Calu3 (cell line): Measurements from ENCODE around the gene MR1. TPM values are rescaled to one million over a fixed set of nuclear protein-coding genes. Genes with fewer than 3 reads are reported as not detected.

Experiments used
- BruUV-seq: library from RNA; stranded (reverse); fragments of 400-500 nt; replicated peaks from 2 replicates; lab custom pipeline; 2021; lab: Mats Ljungman, UMichigan
- CTCF ChIA-PET: fragments of 300-600 bp; sonication (Branson Sonifier 250); formaldehyde crosslinking; loops from one replicate; lab custom pipeline; 2022; ENCODE audit warnings: antibody characterized with exemption; lab: Charles Lee
- DNase-seq: peaks from one replicate; pipeline ENCODE4 v3.0.0; 2022
- H3K27ac Mint-ChIP-seq: one replicate; pipeline ENCODE4 v1.8.0; 2022; ENCODE audit warnings: mixed read lengths; ENCODE audit not compliant: unreplicated experiment
- H3K27me3 Mint-ChIP-seq: one replicate; pipeline ENCODE4 v1.8.0; 2022; ENCODE audit warnings: mixed read lengths; ENCODE audit not compliant: unreplicated experiment
- H3K36me3 Mint-ChIP-seq: one replicate; pipeline ENCODE4 v1.8.0; 2022; ENCODE audit warnings: mild to moderate bottlenecking, moderate library complexity, mixed read lengths; ENCODE audit not compliant: insufficient read depth, unreplicated experiment
- H3K4me1 Mint-ChIP-seq: one replicate; pipeline ENCODE4 v1.8.0; 2022; ENCODE audit warnings: mild to moderate bottlenecking, low read depth, mixed read lengths; ENCODE audit not compliant: unreplicated experiment
- H3K4me3 Mint-ChIP-seq: one replicate; pipeline ENCODE4 v1.8.0; 2022; ENCODE audit warnings: mild to moderate bottlenecking, low read depth, moderate library complexity, mixed read lengths; ENCODE audit not compliant: unreplicated experiment
- H3K9me3 Mint-ChIP-seq: one replicate; pipeline ENCODE4 v1.8.0; 2022; ENCODE audit warnings: low read depth, mixed read lengths; ENCODE audit not compliant: unreplicated experiment
- intact Hi-C: fragments of 100-400 bp; cut with micrococcal nuclease; formaldehyde crosslinking; loops from one replicate; pipeline ENCODE4 v1.10.0; 2022; ENCODE audit not compliant: unreplicated experiment
- total RNA-seq: library from RNA; stranded (reverse); gene quantifications from 2 replicates; pipeline ENCODE4 v1.2.3, GENCODE V29; 2022
- TF ChIP-seq, protein P1 (sequence below): fragments of 200-600 bp; IDR thresholded peaks from one replicate; pipeline ENCODE4 v1.8.0; 2022; ENCODE audit warnings: antibody characterized with exemption; ENCODE audit not compliant: unreplicated experiment

The MR1 gene
- total RNA-seq, 1 experiment from 2014 or later = 10.0 TPM

DNA sequence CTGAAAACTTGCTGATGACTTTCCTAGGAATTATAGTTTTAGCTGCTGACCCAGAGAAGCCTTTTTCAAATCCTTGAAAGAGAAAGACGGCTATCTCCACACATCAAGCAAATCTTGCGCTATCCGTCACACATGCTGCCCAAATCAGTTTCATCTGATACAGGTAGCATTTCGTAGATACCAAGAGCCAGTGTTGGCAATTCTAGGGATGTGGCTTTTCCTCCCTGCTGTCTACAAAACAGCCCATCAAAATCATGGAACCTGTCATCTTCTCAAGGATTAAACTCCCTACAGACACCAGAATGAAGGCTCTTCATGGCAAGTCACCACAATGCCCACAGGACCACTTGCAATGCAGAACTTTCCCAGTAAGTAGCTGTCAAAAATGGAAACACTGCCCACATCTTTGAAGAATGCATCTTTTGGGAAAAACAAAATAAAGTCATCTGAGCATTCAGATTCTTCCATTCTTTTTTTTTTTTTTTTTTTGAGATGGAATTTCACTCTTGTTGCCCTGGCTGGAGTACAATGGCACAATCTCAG is 21.5 kb upstream of the MR1 start:
- no peaks in the 10 kb centered on the region for H3K9me3 Mint-ChIP-seq

DNA sequence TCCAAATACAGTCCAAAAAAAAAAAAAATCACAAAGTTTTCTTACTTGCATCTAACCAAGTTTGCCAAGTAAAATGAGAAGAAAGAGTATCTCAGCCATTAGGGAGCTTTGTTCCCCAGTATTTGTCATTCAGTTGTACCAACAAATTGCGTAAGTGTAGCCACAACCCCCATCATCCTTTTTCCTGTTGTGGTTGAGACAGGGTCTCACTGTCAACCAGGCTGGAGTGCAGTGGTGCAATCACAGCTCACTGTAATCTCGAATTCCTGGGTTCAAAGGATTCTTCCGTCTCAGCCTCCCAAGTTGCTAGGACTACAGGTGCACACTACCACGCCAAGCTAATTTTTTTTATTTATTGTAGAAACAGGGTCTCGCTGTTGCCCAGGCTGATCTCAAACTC is 20.6 kb upstream of the MR1 start:
- Mint-ChIP-seq H3K4me1 (no peaks in the 10 kb centered on the region), H3K27me3 (no peaks in the 10 kb centered on the region), H3K4me3 (no peak overlapping the region), H3K27ac (no peak overlapping the region), H3K9me3 (no peaks in the 10 kb centered on the region), H3K36me3 (no peaks in the 10 kb centered on the region)
- CTCF ChIA-PET = no interaction called here
- intact Hi-C loops = no loop called here
- no TSS peak for BruUV-seq
- DNase-seq = no peak
- TF ChIP-seq, protein P1, sequence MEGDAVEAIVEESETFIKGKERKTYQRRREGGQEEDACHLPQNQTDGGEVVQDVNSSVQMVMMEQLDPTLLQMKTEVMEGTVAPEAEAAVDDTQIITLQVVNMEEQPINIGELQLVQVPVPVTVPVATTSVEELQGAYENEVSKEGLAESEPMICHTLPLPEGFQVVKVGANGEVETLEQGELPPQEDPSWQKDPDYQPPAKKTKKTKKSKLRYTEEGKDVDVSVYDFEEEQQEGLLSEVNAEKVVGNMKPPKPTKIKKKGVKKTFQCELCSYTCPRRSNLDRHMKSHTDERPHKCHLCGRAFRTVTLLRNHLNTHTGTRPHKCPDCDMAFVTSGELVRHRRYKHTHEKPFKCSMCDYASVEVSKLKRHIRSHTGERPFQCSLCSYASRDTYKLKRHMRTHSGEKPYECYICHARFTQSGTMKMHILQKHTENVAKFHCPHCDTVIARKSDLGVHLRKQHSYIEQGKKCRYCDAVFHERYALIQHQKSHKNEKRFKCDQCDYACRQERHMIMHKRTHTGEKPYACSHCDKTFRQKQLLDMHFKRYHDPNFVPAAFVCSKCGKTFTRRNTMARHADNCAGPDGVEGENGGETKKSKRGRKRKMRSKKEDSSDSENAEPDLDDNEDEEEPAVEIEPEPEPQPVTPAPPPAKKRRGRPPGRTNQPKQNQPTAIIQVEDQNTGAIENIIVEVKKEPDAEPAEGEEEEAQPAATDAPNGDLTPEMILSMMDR = no peak

More for the DNA sequence above, 21.5 kb upstream of the MR1 start:
- BruUV-seq = no TSS peak
- Mint-ChIP-seq H3K36me3 (no peaks in the 10 kb centered on the region), H3K27ac (no peak overlapping the region), H3K4me3 (no peak overlapping the region), H3K4me1 (no peaks in the 10 kb centered on the region), H3K27me3 (no peaks in the 10 kb centered on the region)
- CTCF ChIA-PET = interaction anchor here (0.6 kb wide), 1 partner anchor 204 kb away, joined by 3 read pairs; no protein-coding TSS in a partner anchor
- intact Hi-C loops = no loop called here
- DNase-seq = no peak
- TF ChIP-seq, protein P1 = no peak

DNA sequence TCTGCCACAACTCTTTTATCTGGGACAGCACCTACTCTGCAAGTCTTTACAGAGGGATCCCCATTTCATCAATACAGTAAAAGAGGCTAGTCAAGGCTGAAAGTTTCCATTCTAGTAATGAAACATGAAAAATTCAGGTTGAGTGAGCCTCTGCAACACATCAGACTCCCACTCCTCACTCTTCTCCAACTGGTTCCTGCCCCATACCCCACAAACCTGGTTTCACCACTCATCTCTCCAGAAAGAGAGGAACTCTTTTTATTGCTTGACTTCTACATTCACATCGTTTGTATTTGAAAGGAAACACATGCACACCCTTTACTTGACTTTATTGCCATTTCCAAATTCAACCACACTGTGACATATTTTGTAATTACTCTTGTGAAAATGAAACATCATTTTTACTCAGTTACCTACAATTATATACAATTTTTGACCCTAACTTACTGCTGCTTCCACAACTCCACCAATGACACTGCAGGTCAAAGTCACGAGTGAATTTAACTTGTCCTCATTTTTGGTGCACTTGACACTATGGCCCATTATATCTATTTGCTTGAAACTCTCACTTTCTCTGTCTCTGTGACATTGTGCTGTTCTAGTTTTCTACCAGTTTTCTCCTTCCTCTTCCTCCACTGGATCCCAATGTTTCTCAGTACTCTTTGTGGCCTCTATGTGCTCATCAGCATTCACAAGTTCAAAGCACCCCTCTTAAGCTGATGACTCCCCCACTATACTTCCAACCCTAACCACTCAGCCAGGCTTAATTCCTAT is 19.1 kb upstream of the MR1 start:
- Mint-ChIP-seq H3K27me3 (no peaks in the 10 kb centered on the region), H3K4me1 (peaks cover 11% of the 10 kb centered on the region), H3K27ac (no peak overlapping the region), H3K36me3 (no peaks in the 10 kb centered on the region), H3K4me3 (no peak overlapping the region), H3K9me3 (no peaks in the 10 kb centered on the region)
- intact Hi-C loops = no loop called here
- DNase-seq = no peak
- CTCF ChIA-PET = no interaction called here
- no TSS peak for BruUV-seq
- TF ChIP-seq, protein P1 = no peak

DNA sequence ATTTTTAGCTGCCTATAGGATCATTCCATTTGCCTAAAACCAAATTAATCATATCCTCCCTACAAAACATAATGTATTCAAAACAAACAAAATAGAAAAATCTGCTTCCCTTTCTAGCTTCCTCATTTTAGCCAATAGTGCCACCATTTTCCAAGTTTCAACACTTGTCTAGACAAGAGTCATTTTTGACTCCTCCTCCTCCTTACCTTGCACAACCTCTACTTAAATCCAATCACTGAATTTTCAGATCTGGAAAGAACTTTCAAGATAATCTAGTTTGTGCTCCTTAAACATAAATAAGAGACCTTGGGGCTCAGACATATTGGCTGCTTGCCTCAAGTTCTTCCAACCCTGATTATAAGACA is 18.6 kb upstream of the MR1 start:
- DNase-seq = no peak
- Mint-ChIP-seq H3K4me3 (no peak overlapping the region), H3K27me3 (no peaks in the 10 kb centered on the region), H3K9me3 (no peaks in the 10 kb centered on the region), H3K36me3 (no peaks in the 10 kb centered on the region), H3K27ac (no peak overlapping the region), H3K4me1 (peaks cover 12% of the 10 kb centered on the region)
- BruUV-seq = no TSS peak
- CTCF ChIA-PET = no interaction called here
- TF ChIP-seq, protein P1 = no peak
- intact Hi-C loops = no loop called here
